Kidney (tissue), 14 donors: ENCODE results near the gene ALDH18A1. TPM values are rescaled to one million over a fixed set of nuclear protein-coding genes. Genes with fewer than 3 reads are reported as not detected.

ENCODE experiments used
- DNase-seq, 5 donors: peaks; one replicate each; pipeline ENCODE4 v3.0.0-alpha.2; 2013 to 2020
- FAIRE-seq: peaks from 2 replicates; lab custom pipeline; 2012; peaks lifted over from hg19 to GRCh38; lab: Jason Lieb, UNC
- H3K27ac ChIP-seq, 2 donors: one replicate each; pipeline ENCODE4 v1.7.0; 2013; ENCODE audit warnings: low read depth in 2 of 2, low read length in 2 of 2, inconsistent platforms in 1 of 2
- H3K27me3 ChIP-seq: one replicate; pipeline ENCODE4 v1.7.1; 2013; ENCODE audit warnings: low read length, inconsistent platforms; ENCODE audit not compliant: control insufficient read depth, insufficient read depth
- H3K36me3 ChIP-seq, 3 donors: one replicate each; pipeline versions ENCODE4 v1.7.0 to v1.7.1; 2013; ENCODE audit warnings: low read length in 3 of 3, control low read depth in 1 of 3, inconsistent platforms in 1 of 3; ENCODE audit not compliant: insufficient read depth in 3 of 3, control insufficient read depth in 2 of 3
- H3K4me1 ChIP-seq, 3 donors: one replicate each; pipeline versions ENCODE4 v1.7.0 to v1.7.1; 2013; ENCODE audit warnings: low read length in 3 of 3, inconsistent platforms in 1 of 3, low read depth in 1 of 3; ENCODE audit not compliant: control insufficient read depth in 2 of 3, insufficient read depth in 2 of 3
- H3K4me3 ChIP-seq, 3 donors: one replicate each; pipeline versions ENCODE4 v1.7.0 to v1.8.1; 2013; ENCODE audit warnings: low read length in 3 of 3, control low read depth in 1 of 3, inconsistent platforms in 1 of 3
- H3K9ac ChIP-seq, 3 donors: one replicate each; pipeline versions ENCODE4 v1.7.0 to v1.7.1; 2013; ENCODE audit warnings: low read length in 3 of 3, control low read depth in 1 of 3, inconsistent platforms in 1 of 3
- H3K9me3 ChIP-seq, 3 donors: one replicate each; pipeline versions ENCODE4 v1.7.0 to v1.7.1; 2013; ENCODE audit warnings: low read length in 3 of 3, control low read depth in 1 of 3, inconsistent platforms in 1 of 3; ENCODE audit not compliant: control insufficient read depth in 2 of 3, insufficient read depth in 1 of 3
- intact Hi-C: fragments of 100-400 bp; cut with DNase I; formaldehyde crosslinking; loops from one replicate; pipeline ENCODE4 v1.11.1; 2022
- polyA plus RNA-seq: library from polyadenylated mRNA; stranded (reverse); fragments of 350-450 nt; fragmentation: Illumina TruSeq; extraction: RNeasy Lipid Tissue Mini Kit (QIAGEN cat#74804); gene quantifications from one replicate; pipeline ENCODE4 v1.2.3, GENCODE V29; 2014; ENCODE audit warnings: low read depth, low replicate concordance; ENCODE audit not compliant: insufficient read depth
- total RNA-seq: library from RNA; stranded (reverse); fragmentation: NEBNext Ultra II Directional; extraction: Animal tissue kit (Norgen Biotek cat#: 25700); gene quantifications from one replicate; pipeline ENCODE4 v1.2.1, GENCODE V29; 2021
- TF ChIP-seq, protein P1 (sequence below): IDR thresholded peaks from 3 replicates; pipeline ENCODE4 v1.5.1; 2012; ENCODE audit warnings: mild to moderate bottlenecking, moderate library complexity, borderline replicate concordance; ENCODE audit not compliant: insufficient read depth; ENCODE audit errors: extremely low read depth
- donor health status: control.
- donor health status: control.
- donor health status: control.
- donor health status: control.
- donor health status: control.
- donor health status: DM: yes; HTN: yes; CAD: no.
- donor health status: Normal renal cell carcinoma (clear cell type).

The ALDH18A1 gene
- total and polyA plus RNA-seq, 2 donors from 2014 or later, result 23.6 to 72.0 TPM

DNA sequence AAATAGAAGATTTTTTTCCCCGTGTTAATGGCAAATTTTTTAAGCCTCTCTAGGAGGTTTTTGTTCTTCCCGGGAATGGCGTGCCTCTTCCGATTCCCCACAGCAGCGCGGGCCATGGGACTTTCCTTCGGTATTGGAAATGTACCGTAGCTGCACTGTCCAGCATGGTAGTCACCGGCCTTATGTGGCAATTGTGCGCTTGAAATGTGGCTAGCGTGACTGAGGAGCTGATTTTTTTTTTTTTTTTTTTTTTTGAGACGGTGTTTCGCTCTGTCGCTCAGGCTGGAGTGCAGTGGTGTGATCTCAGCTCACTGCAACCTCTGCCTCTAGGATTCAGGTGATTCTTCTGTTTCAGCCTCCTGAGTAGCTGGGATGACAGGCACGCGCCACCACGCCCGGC lies 38.2 kb upstream of the ALDH18A1 start:
- Histone ChIP-seq H3K4me3 (no peak overlapping the region), H3K36me3 (peaks cover 0 to 5% (median 4%) of the 10 kb centered on the region in 3 donors), H3K27me3 (no peaks in the 10 kb centered on the region), H3K4me1 (peaks cover 0 to 11% (median 0%) of the 10 kb centered on the region in 3 donors), H3K27ac (no peak overlapping the region), H3K9me3 (no peaks in the 10 kb centered on the region), H3K9ac (no peak overlapping the region)
- TF ChIP-seq, protein P1, sequence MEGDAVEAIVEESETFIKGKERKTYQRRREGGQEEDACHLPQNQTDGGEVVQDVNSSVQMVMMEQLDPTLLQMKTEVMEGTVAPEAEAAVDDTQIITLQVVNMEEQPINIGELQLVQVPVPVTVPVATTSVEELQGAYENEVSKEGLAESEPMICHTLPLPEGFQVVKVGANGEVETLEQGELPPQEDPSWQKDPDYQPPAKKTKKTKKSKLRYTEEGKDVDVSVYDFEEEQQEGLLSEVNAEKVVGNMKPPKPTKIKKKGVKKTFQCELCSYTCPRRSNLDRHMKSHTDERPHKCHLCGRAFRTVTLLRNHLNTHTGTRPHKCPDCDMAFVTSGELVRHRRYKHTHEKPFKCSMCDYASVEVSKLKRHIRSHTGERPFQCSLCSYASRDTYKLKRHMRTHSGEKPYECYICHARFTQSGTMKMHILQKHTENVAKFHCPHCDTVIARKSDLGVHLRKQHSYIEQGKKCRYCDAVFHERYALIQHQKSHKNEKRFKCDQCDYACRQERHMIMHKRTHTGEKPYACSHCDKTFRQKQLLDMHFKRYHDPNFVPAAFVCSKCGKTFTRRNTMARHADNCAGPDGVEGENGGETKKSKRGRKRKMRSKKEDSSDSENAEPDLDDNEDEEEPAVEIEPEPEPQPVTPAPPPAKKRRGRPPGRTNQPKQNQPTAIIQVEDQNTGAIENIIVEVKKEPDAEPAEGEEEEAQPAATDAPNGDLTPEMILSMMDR, result no peak
- intact Hi-C loops, result loop anchor here (10.0 kb wide), 1 partner anchor 150 kb away; no protein-coding TSS in a partner anchor
- DNase-seq (peak in 1 of 5 donors; percentile 52), FAIRE-seq (no peak)

DNA sequence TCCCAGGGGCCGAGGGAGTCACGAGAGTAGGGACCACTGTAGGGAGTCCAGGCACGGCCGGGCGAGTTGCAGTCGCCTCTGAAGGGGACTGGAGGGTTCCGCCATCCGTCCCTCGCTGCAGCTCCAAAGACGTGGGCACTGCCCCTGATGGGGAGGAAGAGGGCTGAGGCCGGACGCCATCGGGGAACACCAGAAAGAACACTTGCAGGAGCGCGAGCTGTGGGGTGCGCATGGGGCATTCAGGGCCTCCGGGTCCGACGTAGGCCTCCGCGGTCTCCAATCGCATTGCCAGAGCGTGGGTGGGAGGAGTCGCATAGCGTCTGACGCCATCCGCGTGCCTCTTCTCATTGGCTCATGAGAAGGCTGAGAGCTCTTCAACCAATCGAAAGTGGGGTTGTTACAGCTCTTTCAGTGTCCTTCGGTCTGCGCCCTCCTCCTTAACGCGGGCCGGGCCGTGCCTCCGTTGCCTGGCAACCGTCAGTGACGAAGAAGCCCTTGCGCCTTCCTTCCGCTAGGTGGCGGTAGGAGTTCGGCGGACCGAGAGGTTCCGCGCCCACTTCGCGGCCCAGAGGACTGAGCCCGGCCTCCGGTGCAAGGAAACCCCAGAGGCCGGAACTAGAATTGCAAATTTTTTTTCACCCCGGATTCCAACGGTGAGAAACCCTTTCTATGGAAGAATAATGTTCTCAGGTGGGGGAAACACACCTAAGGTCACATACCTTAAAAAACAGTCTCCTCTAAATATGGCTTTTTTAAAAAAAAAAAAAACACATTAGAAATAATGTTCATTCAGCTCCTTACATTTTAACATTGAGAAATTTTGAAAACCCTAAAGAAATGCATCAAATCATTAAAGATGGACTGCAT lies 37.4 kb upstream of the ALDH18A1 start, which contains the start of gene TCTN3:
TSS of gene TCTN3 (minus strand) at position 260 of the 867 bp plus-strand sequence. CDS start at position 232, 28 bp downstream.
- DNase-seq (peak; percentile 98 to 100 (median 99)), FAIRE-seq (peak; percentile 99)
- Histone ChIP-seq H3K27ac (peak within 1 kb of the TSS; percentile 62 to 84), H3K9me3 (no peaks in the 10 kb centered on the region), H3K27me3 (no peaks in the 10 kb centered on the region), H3K36me3 (peaks cover 0 to 5% (median 4%) of the 10 kb centered on the region in 3 donors), H3K4me1 (peaks cover 0 to 11% (median 0%) of the 10 kb centered on the region in 3 donors), H3K9ac (peak within 1 kb of the TSS; percentile 90 to 99 (median 92)), H3K4me3 (peak within 1 kb of the TSS; percentile 93 to 99 (median 95))
- TF ChIP-seq, protein P1, result peak; percentile 99
- intact Hi-C loops, result loop anchor here (10.0 kb wide), 1 partner anchor 151 kb away; no protein-coding TSS in a partner anchor

DNA sequence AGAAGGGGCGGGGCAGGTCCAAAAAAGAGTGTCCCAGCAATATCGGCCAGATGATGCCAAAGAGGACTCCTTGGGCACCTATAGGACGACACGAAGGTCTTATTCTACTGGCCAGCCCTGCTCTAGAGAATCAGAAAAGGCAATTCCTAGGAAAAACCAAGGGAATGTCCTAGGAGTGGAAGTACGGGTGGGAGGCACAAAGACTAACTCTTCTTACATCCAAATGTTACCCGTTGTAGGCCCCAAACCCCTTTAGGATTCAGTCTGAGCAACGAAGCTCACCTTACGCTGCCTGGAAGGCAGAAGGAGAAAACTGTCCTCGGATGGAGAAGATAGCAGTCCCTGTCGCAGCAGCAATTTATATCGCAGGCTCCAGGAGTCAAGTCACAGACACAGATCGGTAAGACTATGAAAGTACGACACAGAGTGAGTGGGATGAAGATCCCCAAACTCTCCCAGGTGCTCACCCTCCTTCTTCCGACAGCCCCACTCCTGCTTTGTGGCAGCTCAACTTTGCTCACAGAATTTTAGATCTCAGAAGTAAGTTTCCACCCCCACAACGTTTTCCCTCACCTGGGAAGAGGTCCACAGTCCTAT lies 36.7 kb upstream of the ALDH18A1 start:
- Histone ChIP-seq H3K9me3 (no peaks in the 10 kb centered on the region), H3K4me3 (peak overlapping the region; percentile 93 to 99 (median 95)), H3K9ac (peak overlapping the region; percentile 90 to 99 (median 92)), H3K4me1 (peaks cover 0 to 11% (median 0%) of the 10 kb centered on the region in 3 donors), H3K27me3 (no peaks in the 10 kb centered on the region), H3K36me3 (peaks cover 0 to 7% (median 4%) of the 10 kb centered on the region in 3 donors), H3K27ac (peak overlapping the region; percentile 62 to 84)
- DNase-seq (peak in 1 of 5 donors; percentile 6), FAIRE-seq (no peak)
- intact Hi-C loops, result loop anchor here (10.0 kb wide), 1 partner anchor 152 kb away; no protein-coding TSS in a partner anchor
- TF ChIP-seq, protein P1, result no peak
